ENCODE results near the gene RNF115.

DNA sequence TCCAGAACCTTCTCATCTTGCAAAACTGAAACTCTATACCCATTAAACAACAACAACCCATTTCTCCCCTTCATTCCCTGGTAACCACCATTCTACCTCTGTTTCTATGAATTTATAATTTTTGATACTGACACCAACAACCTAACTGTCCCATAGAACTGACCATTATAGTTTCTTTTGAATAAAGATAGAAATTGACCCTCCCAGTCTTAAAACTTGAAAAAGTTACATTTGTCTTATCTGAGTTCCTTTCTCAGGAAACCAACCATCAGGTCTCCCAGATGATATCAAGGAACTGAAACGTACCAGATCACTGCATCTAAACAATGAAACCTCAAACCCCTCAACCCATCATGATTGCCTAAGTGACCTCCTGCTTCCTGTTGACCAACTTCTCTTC, 27.1 kb downstream of the RNF115 start:
- no peak for TF ChIP-seq POLR2A (IDR thresholded peaks at IDR 0.05)
- TF ChIP-seq, protein P1, sequence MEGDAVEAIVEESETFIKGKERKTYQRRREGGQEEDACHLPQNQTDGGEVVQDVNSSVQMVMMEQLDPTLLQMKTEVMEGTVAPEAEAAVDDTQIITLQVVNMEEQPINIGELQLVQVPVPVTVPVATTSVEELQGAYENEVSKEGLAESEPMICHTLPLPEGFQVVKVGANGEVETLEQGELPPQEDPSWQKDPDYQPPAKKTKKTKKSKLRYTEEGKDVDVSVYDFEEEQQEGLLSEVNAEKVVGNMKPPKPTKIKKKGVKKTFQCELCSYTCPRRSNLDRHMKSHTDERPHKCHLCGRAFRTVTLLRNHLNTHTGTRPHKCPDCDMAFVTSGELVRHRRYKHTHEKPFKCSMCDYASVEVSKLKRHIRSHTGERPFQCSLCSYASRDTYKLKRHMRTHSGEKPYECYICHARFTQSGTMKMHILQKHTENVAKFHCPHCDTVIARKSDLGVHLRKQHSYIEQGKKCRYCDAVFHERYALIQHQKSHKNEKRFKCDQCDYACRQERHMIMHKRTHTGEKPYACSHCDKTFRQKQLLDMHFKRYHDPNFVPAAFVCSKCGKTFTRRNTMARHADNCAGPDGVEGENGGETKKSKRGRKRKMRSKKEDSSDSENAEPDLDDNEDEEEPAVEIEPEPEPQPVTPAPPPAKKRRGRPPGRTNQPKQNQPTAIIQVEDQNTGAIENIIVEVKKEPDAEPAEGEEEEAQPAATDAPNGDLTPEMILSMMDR (IDR thresholded peaks at IDR 0.05) = no peak
